GM20431 (cell line): ENCODE results near the gene GRB7.

ENCODE experiments used
- in situ Hi-C: fragments of 300-500 bp; cut with MseI, MboI; formaldehyde crosslinking; loops from one replicate; pipeline ENCODE4 v1.15.0; 2020; ENCODE audit warnings: low sequenced_read_pairs; ENCODE audit not compliant: unreplicated experiment

Gene GRB7

GRCh38 chr17:39761861-39762496 is 24.2 kb downstream of the GRB7 start:
- in situ Hi-C loops: loop anchor here (25.0 kb wide), 1 partner anchor 200 kb away; the partner anchor contains the start of gene GSDMA

DNA sequence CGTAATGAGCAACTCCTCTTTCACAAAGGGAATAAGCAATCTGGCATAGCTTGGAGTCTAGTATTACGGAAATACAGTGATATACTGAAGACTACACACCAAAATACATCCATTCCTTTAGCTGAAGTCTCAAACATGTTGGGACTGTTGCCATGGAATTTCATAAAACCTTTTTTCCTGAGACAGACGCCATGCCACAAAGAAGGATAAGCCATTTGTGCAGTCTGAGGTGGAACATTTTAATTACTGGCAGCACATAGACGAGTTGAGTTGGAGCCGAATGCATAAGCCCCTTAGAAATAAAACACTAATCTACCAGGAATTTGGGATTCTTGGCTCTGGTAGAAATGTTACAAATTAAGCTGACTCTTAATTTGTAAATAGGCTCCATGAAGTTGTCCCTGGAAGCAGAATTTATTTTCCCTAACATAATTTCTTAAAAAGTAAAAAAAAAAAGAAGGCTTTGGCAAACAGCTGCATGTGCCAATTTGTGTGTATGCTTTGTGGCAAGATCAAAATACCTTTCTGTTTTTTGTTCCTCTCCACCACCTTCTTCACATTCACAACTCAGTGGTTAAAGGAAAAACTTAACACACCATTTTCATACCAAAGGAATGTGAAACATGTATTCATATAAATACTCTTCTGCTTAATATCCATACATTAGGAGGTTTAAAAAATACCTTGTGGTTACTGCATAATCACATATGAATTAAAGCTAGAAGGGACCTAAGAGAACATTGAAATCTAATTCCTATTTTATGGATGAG is 25.5 kb downstream of the GRB7 start:
- in situ Hi-C loops: loop anchor here (25.0 kb wide), 1 partner anchor 199 kb away; the partner anchor contains the start of gene GSDMA

- in situ Hi-C loops: loop anchor here (25.0 kb wide), 1 partner anchor 198 kb away; the partner anchor contains the start of gene GSDMA
Observed at GRCh38 chr17:39764171-39764570, 26.4 kb downstream of the GRB7 start.

DNA sequence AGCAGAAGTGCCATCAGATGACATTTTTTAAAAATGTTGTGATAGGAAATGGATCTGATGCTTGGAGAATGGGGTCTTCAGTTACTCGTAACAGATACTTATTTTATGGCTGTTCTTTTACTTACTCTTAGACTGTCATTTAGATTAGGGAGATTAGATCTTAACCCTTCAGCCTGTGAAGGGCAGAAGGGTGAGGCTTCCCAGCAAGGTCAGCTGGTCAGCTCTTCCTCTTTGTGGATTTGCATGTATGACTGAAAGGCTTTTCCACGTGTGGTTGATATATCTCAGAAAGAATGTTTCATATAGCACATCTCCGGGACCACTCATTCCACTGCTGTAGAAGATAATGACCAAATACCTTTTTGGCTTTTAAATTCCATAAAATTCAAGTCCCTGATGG is 27.4 kb downstream of the GRB7 start:
- in situ Hi-C loops: loop anchor here (25.0 kb wide), 1 partner anchor 197 kb away; the partner anchor contains the start of gene GSDMA

- in situ Hi-C loops: loop anchor here (25.0 kb wide), 1 partner anchor 197 kb away; the partner anchor contains the start of gene GSDMA
Observed at GRCh38 chr17:39765766-39766165, 28.0 kb downstream of the GRB7 start.

GRCh38 chr17:39767147-39767546 is 29.4 kb downstream of the GRB7 start:
- in situ Hi-C loops: loop anchor here (25.0 kb wide), 1 partner anchor 195 kb away; the partner anchor contains the start of gene GSDMA

DNA sequence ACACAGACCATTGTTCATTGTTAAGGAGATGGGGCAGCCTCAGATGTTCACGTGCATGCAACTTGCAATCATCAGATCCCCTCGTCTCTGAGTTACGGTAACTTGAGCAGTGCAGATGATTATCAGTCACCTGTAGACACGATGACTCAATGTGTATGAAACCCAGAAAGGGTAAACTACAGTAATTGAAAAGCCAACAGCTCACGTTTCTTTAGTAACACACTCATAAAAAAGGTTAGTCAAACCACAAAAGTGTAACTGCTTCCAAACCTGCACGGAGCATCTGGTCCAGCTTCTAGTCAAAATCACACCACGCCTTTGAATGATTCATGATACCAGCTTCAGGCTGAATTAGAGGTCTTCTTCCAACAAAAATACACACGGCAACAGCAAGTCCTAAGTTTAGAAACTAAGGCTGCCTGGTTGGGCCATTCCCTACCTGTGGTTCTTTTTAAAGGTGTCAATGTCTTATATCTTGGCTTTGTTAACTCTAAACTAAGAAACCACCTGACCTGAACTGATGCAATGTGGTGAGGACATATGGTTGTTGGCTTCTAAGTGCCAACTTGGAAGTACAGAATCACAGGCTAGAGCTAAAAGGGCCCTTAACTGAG is 32.3 kb downstream of the GRB7 start:
- in situ Hi-C loops: loop anchor here (25.0 kb wide), 1 partner anchor 192 kb away; the partner anchor contains the start of gene GSDMA

GRCh38 chr17:39772415-39772814 is 34.7 kb downstream of the GRB7 start:
- in situ Hi-C loops: loop anchor here (25.0 kb wide), 1 partner anchor 190 kb away; the partner anchor contains the start of gene GSDMA

DNA sequence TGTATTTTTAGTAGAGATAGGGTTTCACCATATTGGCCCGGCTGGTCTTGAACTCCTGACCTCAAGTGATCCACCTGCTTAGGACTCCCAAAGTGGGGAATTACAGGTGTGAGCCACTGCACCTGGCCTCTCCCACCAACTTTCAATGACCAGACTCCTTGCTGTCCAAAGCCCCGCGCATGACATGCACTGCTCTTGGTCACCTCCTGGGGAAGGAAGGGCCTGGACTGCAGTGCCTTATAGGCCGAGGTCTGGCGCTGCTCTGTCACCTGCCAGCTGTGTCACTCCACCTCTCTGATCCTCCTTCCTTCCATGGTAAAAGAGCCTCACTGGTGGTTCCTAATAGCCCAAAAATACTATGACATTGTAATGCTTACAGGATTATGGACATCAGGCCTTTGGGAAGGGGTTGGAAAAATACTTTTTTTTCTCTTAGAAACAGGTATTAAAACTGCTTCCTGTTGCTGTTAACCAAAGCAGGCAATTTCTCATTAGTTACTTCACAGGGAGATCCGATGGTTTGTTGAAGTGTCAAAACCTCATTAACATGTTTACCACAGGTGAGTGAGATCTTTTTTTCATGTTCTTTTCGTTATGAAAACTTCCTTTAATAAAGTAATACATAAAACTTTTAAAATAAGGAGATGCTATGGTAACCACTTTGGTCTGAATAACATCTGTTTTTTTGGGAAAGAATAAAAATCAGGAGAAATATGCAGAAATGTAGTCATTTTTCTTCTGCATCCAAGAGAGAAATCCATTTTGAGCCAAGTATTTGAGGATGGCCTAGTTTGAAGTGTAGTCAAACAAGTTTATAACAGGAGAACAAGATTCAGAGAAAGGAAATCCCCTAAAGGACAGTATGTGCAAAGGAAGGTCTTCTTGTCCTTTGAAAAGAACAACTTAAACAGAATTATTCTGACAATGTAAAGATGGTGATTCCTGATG is 35.5 kb downstream of the GRB7 start:
- in situ Hi-C loops: loop anchor here (25.0 kb wide), 1 partner anchor 189 kb away; the partner anchor contains the start of gene GSDMA

- in situ Hi-C loops: loop anchor here (25.0 kb wide), 1 partner anchor 188 kb away; the partner anchor contains the start of gene GSDMA
Observed at GRCh38 chr17:39774047-39774446, 36.3 kb downstream of the GRB7 start.

DNA sequence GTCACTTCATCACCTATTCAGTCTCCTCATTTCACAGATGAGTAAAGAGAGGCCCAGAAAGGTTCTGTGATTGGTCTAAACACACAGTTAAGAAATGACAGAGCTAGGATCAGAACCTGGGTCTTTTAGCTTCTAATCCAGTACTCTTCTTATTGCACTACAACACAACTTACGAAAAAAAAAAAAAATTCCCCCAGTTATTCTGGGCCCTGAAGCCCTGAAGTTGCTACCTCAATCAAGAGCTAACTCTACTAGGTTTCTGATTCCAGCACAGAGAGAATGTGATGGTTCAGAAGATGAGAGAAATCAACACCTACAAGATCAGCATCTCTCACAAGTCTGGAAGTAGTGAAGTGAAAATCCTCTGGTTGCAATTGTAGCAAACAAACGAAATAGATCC is 37.3 kb downstream of the GRB7 start:
- in situ Hi-C loops: no loop called here

DNA sequence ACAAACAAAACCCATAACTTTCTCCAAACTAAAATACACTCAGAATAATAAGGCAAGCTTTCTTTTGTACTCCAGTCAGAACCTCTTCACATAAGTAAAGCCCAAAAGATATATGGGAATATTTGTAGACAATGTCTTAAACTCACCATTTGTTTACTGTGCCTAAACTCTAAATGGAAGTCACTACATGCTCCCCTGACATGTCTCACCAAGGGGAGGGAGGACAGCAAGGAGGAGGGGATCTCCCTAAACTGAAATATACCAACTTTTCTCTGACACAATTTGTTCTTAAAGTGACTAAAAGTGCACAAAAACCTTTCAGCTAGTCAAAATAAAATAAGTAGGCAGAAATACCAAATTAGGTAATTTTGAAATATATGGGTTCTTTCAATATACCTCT is 38.5 kb downstream of the GRB7 start:
- in situ Hi-C loops: no loop called here

DNA sequence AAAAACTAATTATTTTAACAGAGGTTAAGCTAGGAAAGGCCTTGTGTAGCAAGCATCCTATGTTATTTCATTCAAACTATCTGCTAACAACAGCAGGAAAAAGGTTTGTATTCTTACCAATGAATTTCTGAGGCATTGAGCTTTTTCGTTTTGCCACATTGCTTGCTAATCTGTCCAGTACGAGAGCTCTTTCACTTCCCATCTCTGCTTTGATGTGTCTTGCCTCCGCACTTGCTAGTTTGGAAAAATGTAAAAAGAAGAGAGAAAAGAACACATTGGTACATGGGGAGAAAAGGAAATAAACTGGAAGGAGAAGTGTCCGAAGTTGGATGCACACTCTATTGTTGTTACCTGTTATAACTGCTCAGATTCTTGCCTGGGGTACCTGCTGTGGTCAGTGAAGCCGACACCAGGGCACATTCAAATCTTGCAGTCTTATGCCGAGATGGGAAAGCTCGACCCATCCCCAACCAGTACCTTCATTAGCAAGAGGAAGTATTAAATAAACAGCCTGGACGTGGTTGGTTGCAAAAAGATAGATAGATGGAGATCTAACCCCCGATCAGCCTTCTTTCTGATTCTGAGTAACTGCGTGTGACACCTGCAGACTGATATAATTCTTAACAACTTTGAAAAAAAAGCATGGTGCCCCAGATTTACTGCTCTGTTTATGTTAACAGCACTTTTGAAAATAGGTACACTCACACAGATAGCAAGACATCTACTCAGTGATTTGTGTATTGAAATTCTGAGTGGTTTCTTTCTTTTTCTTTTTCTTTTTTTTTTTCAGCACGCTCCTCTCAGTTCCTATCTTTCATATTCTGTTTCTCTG is 40.0 kb downstream of the GRB7 start:
- in situ Hi-C loops: no loop called here

DNA sequence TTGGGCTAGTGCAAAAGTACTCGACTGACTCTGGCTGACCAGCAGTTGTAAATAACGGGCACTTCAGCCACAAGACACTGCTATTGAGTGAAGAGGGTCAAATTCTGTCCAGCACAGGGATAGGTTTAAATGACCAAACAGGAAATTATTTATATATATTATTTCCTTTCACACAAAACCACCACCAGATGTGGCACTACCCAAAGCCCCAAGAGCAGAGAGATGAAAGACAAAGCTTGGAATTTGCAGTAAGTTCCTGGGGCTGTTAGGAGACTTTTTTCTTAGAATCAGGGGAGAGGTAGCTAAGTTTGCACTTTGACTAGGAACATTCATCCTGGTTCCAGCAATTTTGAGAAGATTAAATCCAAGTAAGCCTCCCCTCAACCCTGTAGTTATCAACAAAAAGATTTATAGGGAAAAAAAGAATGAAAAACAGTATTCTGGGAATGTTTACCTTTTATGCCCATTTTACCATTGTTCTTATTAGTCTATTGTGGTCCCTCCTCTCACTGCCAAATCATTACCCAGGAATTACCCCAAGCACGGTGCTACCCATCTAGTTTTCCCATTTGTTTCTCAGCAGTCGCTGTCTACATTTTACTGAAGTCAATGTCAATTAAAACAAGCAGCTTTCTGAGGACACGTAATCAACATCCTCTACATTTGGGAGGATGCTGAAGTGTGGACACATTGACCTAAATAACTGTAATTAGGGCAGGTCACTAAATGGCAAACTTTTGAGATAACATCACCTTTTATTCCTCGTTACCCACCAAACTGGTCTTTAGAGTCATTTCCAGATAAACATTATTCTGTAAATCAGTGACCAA is 43.5 kb downstream of the GRB7 start:
- in situ Hi-C loops: no loop called here

GRCh38 chr17:39781861-39782213 is 44.1 kb downstream of the GRB7 start:
- in situ Hi-C loops: no loop called here

- in situ Hi-C loops: no loop called here
Observed at GRCh38 chr17:39782481-39782880, 44.7 kb downstream of the GRB7 start.

DNA sequence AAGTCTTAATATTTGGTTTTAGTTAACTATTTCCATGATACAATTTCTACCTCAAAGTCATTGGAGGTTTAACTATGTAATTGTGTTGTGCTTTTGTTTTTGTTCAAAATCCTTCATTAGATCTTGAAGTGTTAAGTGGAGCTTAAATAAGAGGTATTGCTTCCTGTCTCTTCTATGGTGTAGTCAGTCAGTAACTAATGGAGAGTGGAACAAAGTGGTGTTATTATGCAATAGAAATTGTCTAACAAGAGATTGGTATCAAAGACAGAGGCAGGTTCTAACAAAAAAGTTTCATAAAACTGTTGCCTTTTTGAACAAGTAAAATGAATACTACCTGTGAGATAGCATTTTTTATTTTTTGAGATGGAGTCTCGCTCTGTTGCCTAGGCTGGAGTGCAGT is 45.2 kb downstream of the GRB7 start:
- in situ Hi-C loops: no loop called here

DNA sequence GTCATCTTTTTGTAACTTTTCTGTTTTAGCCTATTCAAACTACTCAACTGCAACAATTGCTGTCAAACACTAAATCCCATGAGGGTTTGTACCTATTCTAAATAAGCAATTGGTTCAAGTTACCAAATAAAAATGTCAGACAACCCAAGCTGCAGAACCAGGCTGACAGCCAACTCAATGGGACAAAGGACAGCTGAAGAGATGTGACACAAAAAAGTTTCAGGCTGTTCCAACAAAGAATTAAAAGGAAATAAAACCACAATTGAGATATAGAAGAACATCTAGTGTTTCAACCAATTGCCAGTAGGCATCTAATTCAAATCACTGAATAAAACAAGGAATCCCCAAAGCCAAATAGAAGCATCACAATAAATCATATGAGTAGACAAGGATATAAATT is 49.3 kb downstream of the GRB7 start:
- in situ Hi-C loops: no loop called here
